HG02938 (cell line): ENCODE measurements around the gene MPND.
"Not testable (repeated sequence)": the region's sequence is repeated elsewhere in the genome, so short reads cannot be mapped to it uniquely, and the experiment has no call there.

ENCODE experiments used
- ATAC-seq: cut with Tn5 transposase; IDR thresholded peaks from one replicate; pipeline ENCODE4 v1.9.1; 2021; ENCODE audit warnings: mild to moderate bottlenecking, moderate library complexity; ENCODE audit not compliant: unreplicated experiment

Gene MPND

DNA sequence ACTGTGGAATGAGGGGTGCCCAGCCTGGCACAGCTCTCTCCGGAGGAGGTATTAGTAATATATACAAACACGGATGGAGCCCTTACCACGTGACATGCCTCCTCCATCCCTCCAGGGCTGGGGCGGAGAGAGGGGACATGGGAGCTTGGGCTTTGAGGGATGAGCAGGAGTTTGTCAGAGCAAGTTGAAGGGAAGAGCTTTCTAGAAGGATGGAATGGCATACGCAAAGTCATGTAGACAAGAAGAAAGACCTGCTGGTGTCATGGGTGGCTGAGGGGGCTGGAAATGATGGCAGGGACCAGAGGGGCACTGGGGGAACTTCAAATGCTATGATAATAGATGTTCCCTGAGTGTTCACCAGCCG is 2.6 kb downstream of the MPND start:
- ATAC-seq = no peak

DNA sequence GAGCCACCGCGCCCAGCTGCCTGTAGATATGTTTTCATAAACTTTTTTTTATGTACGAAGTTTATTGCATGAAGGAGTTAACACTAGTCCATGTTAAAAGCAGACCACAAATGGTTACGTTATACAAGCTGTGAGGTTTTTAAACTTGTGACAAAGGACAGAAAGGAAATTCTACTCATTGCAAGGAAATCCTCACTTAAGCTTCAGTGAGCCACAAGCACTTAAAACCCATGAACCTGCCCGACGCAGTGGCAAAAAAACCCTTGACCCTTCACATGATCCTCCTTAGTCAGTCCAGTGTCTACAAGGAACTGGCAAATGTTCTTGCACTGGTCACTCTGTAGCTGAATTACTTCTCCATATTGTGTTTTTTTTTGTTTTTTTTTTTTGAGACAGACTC is 4.2 kb downstream of the MPND start:
- ATAC-seq = no peak

DNA sequence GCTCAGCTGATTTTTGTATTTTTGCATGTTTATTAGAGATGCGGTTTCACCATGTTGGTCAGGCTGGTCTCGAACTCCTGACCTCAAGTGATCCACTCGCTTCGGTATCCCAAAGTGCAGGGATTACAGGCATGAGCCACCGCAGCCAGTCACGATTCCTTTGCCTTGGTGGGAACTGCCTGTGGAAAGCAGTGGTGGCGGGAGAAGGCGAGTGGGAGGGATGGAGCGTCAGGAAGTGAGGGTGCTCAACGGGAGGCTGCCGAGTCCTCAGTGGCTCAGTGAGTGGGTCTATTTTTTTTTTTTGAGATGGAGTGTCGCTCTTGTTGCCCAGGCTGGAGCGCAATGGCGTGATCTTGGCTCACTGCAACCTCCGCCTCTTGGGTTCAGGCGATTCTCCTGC is 5.9 kb downstream of the MPND start:
- ATAC-seq = not testable (repeated sequence)

DNA sequence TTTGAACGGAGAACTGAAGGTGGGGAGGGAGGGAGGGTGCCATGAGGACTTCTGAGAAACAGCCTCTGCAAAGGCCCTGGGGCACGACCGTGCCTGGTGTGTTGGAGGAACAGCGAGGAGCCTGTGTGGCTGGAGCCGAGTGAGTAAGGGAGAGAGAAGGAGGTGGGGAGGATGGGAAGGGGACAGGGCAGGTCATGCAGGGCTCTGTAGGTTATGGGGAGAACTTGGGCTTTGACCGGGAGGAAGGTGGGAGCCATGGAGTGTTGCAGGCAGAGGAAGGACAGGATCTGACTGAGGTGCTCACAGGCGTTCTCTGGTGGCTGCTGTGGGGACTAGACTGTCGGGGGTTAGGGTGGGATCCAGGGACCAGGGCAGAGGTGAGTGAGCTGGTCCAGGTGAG is 6.7 kb downstream of the MPND start:
- ATAC-seq = no peak

DNA sequence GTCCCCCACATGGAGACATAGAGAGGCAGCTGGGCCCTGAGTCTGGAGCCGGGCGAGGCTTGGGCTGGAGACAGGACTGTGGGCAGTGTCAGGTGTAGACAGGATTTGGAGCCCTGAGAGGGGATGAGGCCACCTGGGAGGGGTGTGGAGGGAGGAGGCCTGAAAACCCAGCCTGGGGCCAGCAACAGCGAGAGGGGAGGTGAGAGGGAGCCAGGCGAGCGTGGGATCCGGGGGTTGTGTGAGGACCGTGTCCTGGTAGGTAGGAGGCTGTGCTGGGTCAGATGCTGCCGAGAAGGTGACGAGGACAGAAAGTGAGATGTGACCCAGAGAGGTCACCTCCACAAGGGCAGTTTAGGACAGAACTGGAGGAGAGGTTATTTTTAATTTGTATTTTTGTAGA is 7.4 kb downstream of the MPND start:
- no peak for ATAC-seq

DNA sequence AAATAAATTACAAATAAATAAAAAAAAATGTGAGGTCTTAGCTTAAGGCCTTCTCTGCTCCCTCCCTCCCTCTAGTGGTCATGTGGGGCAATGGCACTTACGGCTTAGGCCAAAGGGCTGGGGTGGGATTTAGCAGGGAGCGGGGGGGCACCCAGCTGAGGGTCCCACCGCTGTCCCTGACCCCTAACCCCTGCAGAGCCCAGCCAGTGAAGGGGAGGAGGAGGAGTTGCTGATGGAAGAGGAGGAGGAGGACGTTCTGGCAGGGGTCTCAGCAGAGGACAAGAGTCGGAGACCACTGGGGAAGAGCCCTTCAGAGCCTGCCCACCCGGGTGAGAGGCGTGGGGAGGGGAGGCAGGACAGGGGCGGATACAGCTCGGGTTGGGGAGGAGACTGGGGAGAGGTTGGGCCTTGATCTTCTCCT is 9.3 kb downstream of the MPND start:
- no peak for ATAC-seq

DNA sequence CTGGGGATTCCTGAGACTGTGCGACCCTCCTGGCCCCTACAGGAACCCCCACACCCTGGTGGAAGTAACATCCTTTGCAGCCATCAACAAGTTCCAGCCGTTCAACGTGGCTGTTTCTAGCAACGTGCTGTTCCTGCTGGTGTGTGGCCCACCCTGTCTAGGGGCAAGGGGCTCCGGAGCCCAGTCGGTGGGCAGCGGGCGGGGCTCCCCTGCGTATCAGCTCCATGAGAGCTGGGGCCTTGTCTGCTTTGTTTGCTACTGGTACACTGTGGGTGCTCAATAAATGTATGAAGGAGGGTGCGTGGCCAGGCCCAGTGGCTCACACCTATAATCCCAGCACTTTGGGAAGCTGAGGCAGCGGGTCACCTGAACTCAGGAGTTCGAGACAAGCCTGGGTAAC is 10.9 kb downstream of the MPND start:
- ATAC-seq = no peak

DNA sequence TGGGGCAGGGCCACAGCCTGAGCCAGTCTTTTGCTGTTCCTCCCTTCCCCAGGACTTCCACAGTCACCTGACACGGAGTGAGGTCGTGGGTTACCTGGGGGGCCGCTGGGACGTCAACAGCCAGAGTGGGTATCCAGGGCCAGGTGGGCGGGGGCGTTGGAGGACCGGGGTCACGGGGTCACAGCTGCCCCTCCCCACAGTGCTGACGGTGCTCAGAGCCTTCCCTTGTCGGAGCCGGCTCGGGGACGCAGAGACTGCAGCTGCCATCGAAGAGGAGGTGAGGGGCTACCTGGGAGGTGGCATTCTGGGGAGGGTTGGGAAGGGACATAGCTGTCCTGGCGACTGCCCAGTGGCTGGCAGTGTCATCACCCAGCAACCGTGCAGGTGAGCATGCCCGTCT is 11.5 kb downstream of the MPND start:
- ATAC-seq = no peak

DNA sequence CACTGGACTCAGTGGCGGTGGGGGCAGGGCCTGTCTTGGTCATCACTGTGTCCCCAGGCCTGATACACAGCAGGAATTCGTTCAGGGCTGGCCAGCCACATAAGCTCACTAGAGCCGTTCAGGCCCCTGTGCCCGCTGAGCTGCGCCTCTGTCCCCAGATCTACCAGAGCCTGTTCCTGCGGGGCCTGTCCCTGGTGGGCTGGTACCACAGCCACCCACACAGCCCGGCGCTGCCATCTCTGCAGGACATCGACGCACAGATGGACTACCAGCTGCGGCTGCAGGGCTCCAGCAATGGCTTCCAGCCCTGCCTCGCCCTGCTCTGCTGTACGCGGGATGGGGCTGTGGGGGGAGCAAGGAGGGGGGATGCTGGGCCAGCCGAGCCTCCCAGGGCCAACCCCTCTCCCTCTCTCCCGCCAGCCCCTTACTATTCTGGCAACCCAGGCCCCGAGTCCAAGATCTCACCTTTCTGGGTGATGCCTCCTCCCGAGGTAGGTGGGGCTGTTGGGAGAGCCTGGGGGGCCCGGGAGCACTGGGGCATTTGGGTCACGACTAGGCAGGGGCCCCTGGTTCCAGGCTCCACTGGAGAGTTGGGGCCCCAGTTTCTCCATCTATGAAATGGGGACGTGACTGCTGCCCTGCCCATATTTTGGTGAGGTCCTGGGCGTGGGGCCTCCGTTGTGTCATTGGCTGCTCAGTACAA is 13.9 kb downstream of the MPND start:
- no peak for ATAC-seq

DNA sequence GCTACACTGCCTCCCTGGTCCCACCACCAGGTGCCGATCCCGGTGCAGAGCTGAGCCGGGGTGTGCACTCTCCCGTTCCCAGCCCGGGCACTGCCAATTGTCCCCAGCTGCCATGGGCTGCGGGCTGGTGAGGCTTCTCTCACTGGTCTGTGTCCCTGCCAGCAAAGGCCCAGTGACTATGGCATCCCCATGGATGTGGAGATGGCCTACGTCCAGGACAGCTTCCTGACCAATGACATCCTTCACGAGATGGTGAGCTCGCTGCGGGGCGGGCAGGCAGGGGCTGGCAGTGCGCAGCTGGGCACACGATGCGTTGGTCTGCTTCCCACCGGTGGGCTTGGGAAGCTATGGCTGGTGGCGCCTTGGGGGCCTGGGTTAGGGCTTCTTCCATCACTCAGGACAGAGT is 14.6 kb downstream of the MPND start:
- ATAC-seq = no peak

DNA sequence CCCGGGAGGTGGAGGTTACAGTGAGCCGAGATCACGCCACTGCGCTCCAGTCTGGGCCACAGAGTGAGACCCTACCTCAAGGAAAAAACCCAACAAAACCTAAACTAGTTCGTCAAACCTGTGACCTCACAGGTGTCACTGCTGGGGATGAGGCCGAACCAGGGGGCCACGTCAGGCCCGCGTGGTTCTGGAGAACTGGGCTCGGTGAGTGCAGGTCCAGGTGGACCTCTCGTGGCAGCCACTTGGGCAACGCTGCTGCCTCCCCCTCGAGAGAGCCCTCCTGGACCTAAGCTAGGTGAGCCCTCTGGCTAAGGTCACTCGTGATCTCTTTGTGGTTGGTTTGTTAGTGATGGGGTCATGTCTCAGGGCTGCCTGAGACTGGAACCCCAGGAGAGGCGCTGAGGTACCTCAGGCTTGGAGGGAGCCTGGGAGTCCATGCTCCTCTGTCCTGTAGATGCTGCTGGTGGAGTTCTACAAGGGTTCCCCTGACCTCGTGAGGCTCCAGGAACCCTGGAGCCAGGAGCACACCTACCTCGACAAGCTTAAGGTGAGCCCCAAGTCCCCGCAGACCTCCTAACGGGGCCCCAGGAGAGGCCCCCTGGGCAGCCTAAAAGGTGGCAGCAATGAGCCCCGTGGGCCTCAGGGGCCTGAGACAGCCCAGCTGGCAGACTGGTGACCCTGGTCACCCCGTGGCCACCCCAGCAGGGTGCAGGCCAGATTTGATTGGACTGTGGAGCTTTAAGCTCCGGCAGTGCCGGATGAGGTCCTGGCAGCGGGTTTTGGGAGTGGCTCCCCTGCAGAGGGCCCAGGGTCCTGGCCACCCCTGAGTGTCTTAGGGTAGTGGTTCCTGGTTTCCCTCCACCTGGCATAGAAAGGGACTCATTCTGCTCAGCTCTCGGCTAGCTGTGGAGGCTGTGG is 15.6 kb downstream of the MPND start:
- ATAC-seq = no peak

DNA sequence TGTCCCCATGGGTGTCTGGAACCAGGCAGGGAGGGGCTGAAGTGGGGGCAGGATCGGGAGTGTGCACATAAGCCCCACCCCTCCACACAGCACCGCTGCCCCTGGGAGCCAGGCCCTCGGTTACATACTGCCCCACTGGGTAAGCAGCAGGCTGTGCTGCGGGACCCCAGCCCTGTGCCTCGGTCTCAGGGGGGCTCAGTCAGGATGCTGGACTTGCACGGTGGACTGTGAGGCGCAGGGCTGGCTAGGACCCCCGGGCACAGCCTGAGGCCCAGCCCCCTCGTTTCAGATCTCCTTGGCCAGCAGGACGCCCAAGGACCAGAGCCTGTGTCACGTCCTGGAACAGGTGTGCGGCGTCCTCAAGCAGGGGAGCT is 16.3 kb downstream of the MPND start:
- no peak for ATAC-seq

DNA sequence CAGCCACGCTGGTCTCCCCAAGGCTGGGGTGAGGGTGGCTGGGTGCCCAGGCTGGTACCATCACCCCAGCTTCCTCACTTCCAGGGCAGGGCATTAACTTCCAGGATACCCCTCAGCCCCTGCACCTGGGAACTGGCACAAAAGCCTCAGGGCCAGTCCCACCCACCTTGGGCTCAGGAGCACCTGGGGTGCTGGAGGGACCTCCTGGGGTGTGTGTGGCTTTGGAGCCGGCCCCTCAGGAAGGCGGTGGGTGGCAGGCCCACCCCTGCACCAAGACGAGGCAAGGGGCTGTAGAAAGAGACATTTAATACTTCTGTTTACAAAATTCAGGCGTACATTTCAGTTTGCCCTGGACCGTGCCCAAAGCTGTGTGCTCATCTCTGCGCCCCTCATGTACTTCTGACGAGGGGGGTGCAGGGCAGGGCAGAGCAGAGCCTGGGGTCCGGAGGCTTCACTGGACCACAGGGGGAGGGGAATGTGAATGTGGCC is 16.8 kb downstream of the MPND start:
- no peak for ATAC-seq

DNA sequence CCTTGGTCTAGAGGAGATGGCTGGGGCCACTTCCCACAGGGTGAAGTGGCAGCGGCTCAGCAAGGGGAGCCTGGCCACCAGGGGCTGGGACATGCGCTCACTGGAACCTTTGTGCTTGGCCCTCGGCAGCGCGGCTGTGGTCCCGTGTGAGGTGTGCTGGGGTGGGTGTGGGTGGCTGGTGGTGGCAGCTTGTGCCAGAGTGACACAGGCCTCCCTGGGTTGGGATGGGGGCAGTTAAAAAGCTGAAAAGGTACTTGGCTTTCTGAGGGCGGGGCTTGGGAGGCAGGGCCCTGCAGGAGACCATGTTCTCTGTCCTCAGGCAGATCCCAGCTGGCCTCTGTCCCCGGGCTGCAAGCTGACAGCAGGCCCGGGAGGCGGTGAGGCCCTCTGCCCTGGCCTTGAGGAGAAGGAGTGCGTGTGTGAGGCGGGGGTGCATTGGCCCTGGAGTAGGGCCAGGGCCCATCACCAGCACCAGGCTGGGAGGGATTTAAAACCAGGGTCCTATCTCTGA is 17.3 kb downstream of the MPND start:
- no peak for ATAC-seq

DNA sequence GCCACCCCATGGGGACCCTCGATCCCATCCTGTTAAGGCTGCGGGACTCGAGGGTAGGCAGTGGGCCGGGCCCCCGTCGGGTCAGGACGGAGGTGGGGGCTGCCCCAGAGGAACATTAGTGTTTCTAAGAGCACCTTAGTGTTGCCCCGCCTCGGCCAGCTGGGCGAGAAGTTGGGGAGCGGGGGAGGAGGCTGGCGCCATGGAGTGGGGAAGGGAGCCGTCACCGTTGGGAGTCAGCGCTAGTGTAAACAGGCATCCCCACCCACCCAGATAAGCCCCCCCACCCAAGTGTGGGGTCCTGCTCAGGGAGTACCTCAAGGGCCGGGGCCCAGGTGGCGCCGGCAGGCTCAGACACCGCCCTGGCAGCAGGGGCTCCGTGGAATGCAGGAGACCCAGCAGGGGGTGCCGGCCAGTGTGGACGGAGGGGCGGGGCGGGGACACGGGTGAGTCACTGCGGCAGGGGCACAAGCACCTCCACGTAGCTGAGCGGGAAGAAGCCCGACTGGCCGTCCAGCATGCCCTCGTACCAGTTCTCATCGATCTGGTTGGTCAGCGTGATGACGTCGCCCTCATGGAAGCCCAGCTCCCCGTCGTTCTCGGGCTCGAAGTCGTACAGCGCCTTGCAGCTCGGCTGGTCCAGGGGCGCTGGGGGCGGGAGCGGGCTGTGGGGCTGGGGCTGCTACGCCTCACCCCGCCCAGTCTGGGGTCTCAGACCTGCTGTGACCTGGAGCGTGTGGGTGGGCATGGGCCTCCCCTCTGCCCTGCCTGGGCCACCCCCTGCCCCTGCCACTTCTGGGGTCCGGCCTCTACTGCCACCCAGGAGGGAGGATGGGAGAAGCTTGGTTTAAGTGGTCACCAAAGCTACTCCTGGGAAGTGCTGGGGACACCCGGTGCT is 18.0 kb downstream of the MPND start:
- ATAC-seq = no peak

DNA sequence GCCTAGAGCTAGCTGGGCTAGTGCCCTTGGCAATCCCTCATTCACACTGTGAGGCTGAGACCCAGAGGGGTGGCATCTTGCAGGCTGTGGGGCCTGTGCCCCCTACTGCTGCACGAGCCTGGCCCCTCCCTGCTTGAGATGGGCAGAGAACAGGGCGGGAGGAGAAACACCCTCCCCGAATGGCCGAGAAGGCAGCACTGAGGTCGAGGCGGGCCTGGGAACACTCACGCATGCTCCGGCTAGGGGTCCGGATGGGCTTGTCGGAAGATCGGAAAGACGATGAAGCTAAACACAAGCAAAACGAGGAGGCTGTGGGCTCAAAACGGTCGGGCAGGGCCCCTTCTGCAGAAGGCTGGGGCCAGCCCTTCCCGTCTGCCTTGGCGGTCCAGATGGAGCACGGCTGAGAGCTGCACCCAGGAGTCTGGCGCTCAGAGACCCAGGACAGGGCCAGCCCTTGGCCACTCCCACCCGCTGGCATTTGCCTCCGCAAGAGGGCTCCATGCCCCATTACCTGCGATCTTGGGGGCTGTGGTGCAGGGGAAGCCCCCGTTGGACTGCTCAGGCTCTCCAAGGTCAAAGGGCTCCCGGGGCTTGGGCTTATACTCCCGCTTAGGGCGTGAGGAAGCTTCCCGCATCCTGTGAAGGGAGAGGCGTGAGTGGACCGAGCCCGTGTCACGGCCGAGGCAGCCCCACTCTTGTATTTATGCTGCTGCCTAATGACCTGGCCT is 18.9 kb downstream of the MPND start:
- ATAC-seq = no peak

DNA sequence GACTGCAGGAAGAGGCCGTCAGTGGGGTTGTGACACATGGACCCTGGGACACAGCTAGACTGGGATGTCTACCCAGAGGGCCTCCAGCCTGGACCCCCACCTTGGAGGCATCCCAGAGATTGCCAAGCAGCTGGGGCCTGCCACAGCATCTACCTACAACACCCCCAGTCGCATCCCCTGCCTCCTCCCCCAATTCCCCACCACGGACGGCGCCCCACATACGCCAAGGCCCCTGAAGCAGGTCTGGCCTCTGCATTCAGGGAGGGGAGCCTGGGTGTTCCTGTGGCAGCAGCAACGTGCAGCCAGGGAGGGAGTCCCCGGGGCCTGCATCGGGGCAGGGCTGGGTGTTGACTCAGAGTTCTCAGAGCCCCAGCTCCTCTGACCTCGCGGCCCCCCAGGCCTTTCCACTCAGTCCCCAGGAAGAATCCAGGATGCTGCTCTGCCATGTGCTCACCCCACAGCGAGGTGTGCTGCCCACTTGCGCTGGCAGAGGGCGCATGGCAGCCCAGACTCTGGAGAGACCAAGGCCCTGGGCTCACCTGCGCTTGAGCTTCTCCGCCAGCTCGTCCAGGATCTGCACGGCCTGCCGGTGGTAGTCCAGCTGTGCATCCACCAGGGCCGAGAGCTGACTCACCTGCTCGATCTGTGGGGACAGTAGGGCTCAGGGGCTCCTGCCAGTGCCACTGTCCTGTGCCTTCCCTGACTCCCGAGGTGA is 19.6 kb downstream of the MPND start:
- no peak for ATAC-seq

DNA sequence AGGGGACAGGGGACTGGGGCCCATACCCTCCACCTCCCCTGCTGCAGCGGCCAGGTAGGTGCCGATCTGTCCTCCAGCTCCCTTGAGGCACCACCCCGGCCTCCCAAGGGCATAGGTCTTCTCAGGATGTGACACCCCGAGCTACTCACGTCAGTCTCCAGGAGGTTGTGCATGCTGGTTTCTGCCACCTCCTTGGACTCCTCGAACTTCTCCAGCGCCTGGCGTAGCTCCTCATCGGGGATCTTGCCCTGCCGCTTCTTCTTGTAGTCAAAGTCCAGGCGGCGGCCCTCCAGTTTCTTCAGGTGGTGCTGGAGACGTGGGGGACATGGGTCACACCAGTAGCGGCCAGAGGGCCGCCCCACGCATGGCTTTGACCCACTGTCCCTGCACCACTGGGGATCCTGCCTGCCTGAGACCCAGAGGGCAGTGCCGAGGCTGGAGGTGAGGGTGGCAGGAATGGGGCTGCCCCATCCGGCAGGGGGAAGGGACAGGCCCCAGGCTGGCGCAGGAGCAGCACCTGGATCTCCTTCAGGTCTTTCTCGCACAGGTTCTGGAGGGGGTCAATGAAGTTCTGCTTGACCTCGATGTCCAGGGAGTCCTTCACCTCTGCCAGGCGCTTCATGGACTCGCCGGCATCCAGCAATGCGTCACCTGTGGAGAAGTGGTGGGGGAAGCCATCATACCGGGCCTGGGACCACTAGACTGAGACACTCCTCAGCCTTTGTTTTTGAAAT is 20.4 kb downstream of the MPND start:
- ATAC-seq = no peak

DNA sequence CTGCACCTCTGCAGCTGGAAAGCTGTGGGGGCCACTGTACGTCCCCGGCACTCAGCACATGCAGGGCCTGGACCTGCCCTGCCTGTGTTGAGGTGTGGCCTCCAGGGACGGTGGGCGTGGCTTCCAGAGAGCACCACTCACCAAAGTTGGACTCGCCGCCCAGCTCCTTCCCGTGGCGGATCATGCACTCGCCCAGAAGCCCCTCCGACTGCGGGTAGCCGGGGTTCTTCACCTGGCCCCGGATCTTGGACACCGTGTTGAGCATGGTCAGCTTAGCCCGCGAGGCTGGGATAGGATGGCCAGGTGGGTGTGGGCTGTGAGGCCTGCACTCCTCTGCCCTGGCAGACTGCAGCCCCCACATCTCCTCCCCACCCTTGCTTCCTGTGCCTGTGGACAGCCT is 22.0 kb downstream of the MPND start:
- ATAC-seq = no peak
